Neural cell (in vitro differentiated cells): ENCODE measurements around the gene AP2B1. TPM values are rescaled to one million over a fixed set of nuclear protein-coding genes. Genes with fewer than 3 reads are reported as not detected.

Experiments
- H2AFZ ChIP-seq: fragments of 200-600, 300-800 bp; sonication (generic), shearing (Covaris generic); 2 replicates; pipeline ENCODE4 v1.6.0; 2014; ENCODE audit warnings: low read depth, mild to moderate bottlenecking, antibody characterized with exemption, low read length, moderate library complexity
- H3F3A ChIP-seq: fragments of 200-600 bp; shearing (Covaris generic); 2 replicates; pipeline ENCODE4 v1.6.1; 2016; ENCODE audit warnings: mild to moderate bottlenecking, moderate library complexity, mixed read lengths, antibody characterized with exemption, low read length; ENCODE audit not compliant: insufficient read depth, poor library complexity, severe bottlenecking
- H3K27ac ChIP-seq: fragments of 200-600, 300-800 bp; sonication (generic), shearing (Covaris generic); 2 replicates; pipeline ENCODE4 v1.5.1; 2014; ENCODE audit warnings: mild to moderate bottlenecking, low read length, moderate library complexity
- H3K27me3 ChIP-seq: fragments of 300-800, 200-600 bp; sonication (generic), shearing (Covaris generic); 2 replicates; pipeline ENCODE4 v1.6.0; 2014; ENCODE audit warnings: mild to moderate bottlenecking, low read depth, low read length, moderate library complexity; ENCODE audit not compliant: insufficient read depth
- H3K36me3 ChIP-seq: fragments of 300-800, 200-600 bp; sonication (generic), shearing (Covaris generic); 2 replicates; pipeline ENCODE4 v1.5.1; 2014; ENCODE audit warnings: mild to moderate bottlenecking, antibody characterized with exemption, low read length, moderate library complexity; ENCODE audit not compliant: insufficient read depth
- H3K4me2 ChIP-seq: fragments of 300-800, 200-600 bp; sonication (generic), shearing (Covaris generic); 2 replicates; pipeline ENCODE4 v1.6.0; 2014; ENCODE audit warnings: mild to moderate bottlenecking, low read length
- H3K4me3 ChIP-seq: fragments of 300-800, 200-600 bp; sonication (generic), shearing (Covaris generic); 2 replicates; pipeline ENCODE4 v1.5.1; 2014; ENCODE audit warnings: mild to moderate bottlenecking, low read length, moderate library complexity
- H3K79me2 ChIP-seq: fragments of 200-600 bp; shearing (Covaris generic); replicated peaks from 2 replicates; pipeline ENCODE4 v1.6.0; 2014; ENCODE audit warnings: mild to moderate bottlenecking, low read length, moderate library complexity; ENCODE audit not compliant: insufficient read depth
- H3K9ac ChIP-seq: fragments of 300-800, 200-600 bp; sonication (generic), shearing (Covaris generic); 2 replicates; pipeline ENCODE4 v1.6.1; 2016; ENCODE audit warnings: mild to moderate bottlenecking, low read length, mixed read lengths
- H3K9me2 ChIP-seq: fragments of 200-600 bp; shearing (Covaris generic); 2 replicates; pipeline ENCODE4 v1.6.1; 2016; ENCODE audit warnings: mild to moderate bottlenecking, low read length, mixed read lengths; ENCODE audit not compliant: insufficient read depth
- H3K9me3 ChIP-seq: fragments of 200-600, 300-800 bp; sonication (generic), shearing (Covaris generic); 2 replicates; pipeline ENCODE4 v1.6.1; 2016; ENCODE audit warnings: mild to moderate bottlenecking, mixed run types, low read length, moderate library complexity, mixed read lengths
- H4K20me1 ChIP-seq: fragments of 200-600 bp; shearing (Covaris generic); 2 replicates; pipeline ENCODE4 v1.6.1; 2016; ENCODE audit warnings: mild to moderate bottlenecking, mixed run types; ENCODE audit not compliant: insufficient read depth
- CTCF ChIP-seq: fragments of 450-650 bp; IDR thresholded peaks from 2 replicates; pipeline ENCODE4 v1.5.1; 2014; ENCODE audit warnings: antibody characterized with exemption, mild to moderate bottlenecking, moderate library complexity; ENCODE audit not compliant: poor library complexity, severe bottlenecking
- EP300 ChIP-seq: fragments of 450-650 bp; conservative IDR thresholded peaks from 2 replicates; pipeline ENCODE4 v1.6.1; 2014; ENCODE audit warnings: antibody characterized with exemption, mild to moderate bottlenecking, moderate library complexity; ENCODE audit not compliant: poor library complexity, severe bottlenecking
- EZH2 ChIP-seq: fragments of 200-600, 300-800 bp; shearing (Covaris generic), sonication (generic); IDR thresholded peaks from 2 replicates; pipeline ENCODE4 v1.6.1; 2014; ENCODE audit warnings: antibody characterized with exemption, low read length, borderline replicate concordance, mild to moderate bottlenecking; ENCODE audit not compliant: insufficient read depth, poor library complexity, severe bottlenecking
- MXI1 ChIP-seq: fragments of 450-650 bp; conservative IDR thresholded peaks from 2 replicates; pipeline ENCODE4 v1.6.1; 2014; ENCODE audit warnings: antibody characterized with exemption, mild to moderate bottlenecking; ENCODE audit not compliant: poor library complexity, severe bottlenecking
- POLR2AphosphoS5 ChIP-seq: IDR thresholded peaks from 2 replicates; pipeline ENCODE4 v1.6.1; 2012
- RAD21 ChIP-seq: fragments of 450-650 bp; conservative IDR thresholded peaks from 2 replicates; pipeline ENCODE4 v1.6.1; 2014; ENCODE audit warnings: antibody characterized with exemption, mild to moderate bottlenecking, moderate library complexity
- REST ChIP-seq: IDR thresholded peaks from 2 replicates; pipeline ENCODE4 v1.6.1; 2012; ENCODE audit warnings: borderline replicate concordance
- SMC3 ChIP-seq: fragments of 450-650 bp; conservative IDR thresholded peaks from 2 replicates; pipeline ENCODE4 v1.6.1; 2014; ENCODE audit warnings: antibody characterized with exemption, mild to moderate bottlenecking, moderate library complexity; ENCODE audit not compliant: poor library complexity
- TAF1 ChIP-seq: IDR thresholded peaks from 2 replicates; pipeline ENCODE4 v1.6.1; 2012; ENCODE audit warnings: low read depth
- polyA plus RNA-seq: library from polyadenylated mRNA; depleted of rRNA; stranded (reverse); fragments of >200 nt; gene quantifications from 2 replicates; pipeline ENCODE4 v1.2.3, GENCODE V29; 2014

The AP2B1 gene
- polyA plus RNA-seq, 1 donor from 2014 or later, result 59.5 TPM

- H4K20me1 ChIP-seq, result no peaks in the 10 kb centered on the region
- no peak overlapping the region for H3K4me3 ChIP-seq
- H3K4me2 ChIP-seq, result no peak overlapping the region
- no peaks in the 10 kb centered on the region for H3K9me2 ChIP-seq
- no peaks in the 10 kb centered on the region for H3K79me2 ChIP-seq
- H3K9ac ChIP-seq, result no peak overlapping the region
- no peak overlapping the region for H2AFZ ChIP-seq
- TF ChIP-seq REST (no peak), SMC3 (no peak), EZH2 (no peak), EP300 (no peak), TAF1 (no peak), RAD21 (no peak), MXI1 (no peak), POLR2AphosphoS5 (no peak), CTCF (no peak)
- H3K27ac ChIP-seq, result no peak overlapping the region
- no peaks in the 10 kb centered on the region for H3K9me3 ChIP-seq
- no peaks in the 10 kb centered on the region for H3K36me3 ChIP-seq
- H3K27me3 ChIP-seq, result no peaks in the 10 kb centered on the region
- no peaks in the 10 kb centered on the region for H3F3A ChIP-seq
Measured at GRCh38 chr17:35761601-35762000, 174.5 kb downstream of the AP2B1 start.

- Histone ChIP-seq H3F3A (no peaks in the 10 kb centered on the region), H3K79me2 (no peaks in the 10 kb centered on the region), H3K4me3 (peak overlapping the region; percentile 90), H3K27me3 (no peaks in the 10 kb centered on the region), H3K36me3 (no peaks in the 10 kb centered on the region), H3K4me2 (no peak overlapping the region), H3K9me3 (no peaks in the 10 kb centered on the region), H3K9me2 (no peaks in the 10 kb centered on the region), H3K27ac (peak overlapping the region; percentile 89), H3K9ac (peak overlapping the region; percentile 88), H2AFZ (peak overlapping the region; percentile 69), H4K20me1 (no peaks in the 10 kb centered on the region)
- no peak for TF ChIP-seq RAD21
- TF ChIP-seq CTCF, result no peak
Measured at GRCh38 chr17:35763767-35764122, 176.6 kb downstream of the AP2B1 start.
